Lower leg skin (tissue), 4 donors: ENCODE measurements around the gene RGS7. TPM values are rescaled to one million over a fixed set of nuclear protein-coding genes. Genes with fewer than 3 reads are reported as not detected.

Experiments used
- DNase-seq, 2 donors: peaks; one replicate each; pipeline ENCODE4 v3.0.0-alpha.2; 2019; ENCODE audit warnings: low spot score in 2 of 2
- H3K4me3 ChIP-seq: fragments of 200-600 bp; sonication (generic); 2 replicates; pipeline ENCODE4 v1.5.1; 2017; ENCODE audit warnings: mild to moderate bottlenecking, low read depth; ENCODE audit not compliant: poor library complexity, severe bottlenecking
- CTCF ChIP-seq, 3 donors: fragments of 450-650 bp; IDR thresholded peaks; one replicate each; pipeline ENCODE4 v1.5.1; 2016; ENCODE audit warnings: antibody characterized with exemption in 3 of 3, mild to moderate bottlenecking in 3 of 3, moderate library complexity in 2 of 3
- POLR2A ChIP-seq, 2 donors: fragments of 450-650 bp; IDR thresholded peaks; one replicate each; pipeline ENCODE4 v1.6.1; 2016 to 2017; ENCODE audit warnings: antibody characterized with exemption in 2 of 2, mild to moderate bottlenecking in 1 of 2, moderate library complexity in 1 of 2
- WGBS, 2 donors: methylation state at CpG; one replicate each; pipeline ENCODE4 v1.1.5; 2018; 5-methylcytosine and 5-hydroxymethylcytosine counted together
- intact Hi-C: fragments of 100-400 bp; cut with DNase I; formaldehyde crosslinking; loops from one replicate; pipeline ENCODE4 v1.15.0; 2023; ENCODE audit warnings: low total_unique reads
- total RNA-seq, 4 donors: library from RNA; depleted of rRNA; stranded (reverse); fragments of >200 nt; gene quantifications; one replicate each; pipeline ENCODE4 v1.1.0, GENCODE V29; 2016

RGS7 gene
- total RNA-seq, 4 donors from 2014 or later = not detected

- intact Hi-C loops = no loop called here
- H3K4me3 ChIP-seq = no peak overlapping the region
- no peak for DNase-seq
- WGBS, 2 donors = 64 to 65% methylated on average over 1 of the region's 1 CpG
- TF ChIP-seq POLR2A (IDR thresholded peaks at IDR 0.05) (no peak), CTCF (IDR thresholded peaks at IDR 0.05) (no peak)
Measured at GRCh38 chr1:240844486-240844885, 512.5 kb downstream of the RGS7 start.

DNA sequence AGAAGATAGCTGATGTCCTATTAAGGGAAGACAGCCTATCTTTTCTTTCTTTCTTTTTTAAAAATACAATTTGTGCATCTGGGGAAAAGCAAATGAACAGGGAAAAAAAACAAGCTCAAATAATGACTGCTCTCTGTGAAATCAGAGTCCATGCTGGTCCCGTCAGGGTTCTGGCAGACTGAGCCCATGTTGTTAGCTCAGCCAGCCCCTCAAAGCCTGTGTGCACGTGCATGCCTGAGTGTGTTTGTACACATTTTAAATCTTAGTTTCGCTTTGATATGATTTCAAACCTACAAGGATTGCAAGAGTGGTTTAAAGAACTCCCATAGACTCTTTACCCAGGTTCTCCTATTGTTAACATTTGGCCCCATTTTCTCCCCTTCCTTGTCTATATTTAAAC, 513.2 kb downstream of the RGS7 start:
- intact Hi-C loops = no loop called here
- 30 to 36% methylated on average over 3 of the region's 3 CpGs for WGBS, 2 donors
- DNase-seq = no peak
- no peak overlapping the region for H3K4me3 ChIP-seq
- TF ChIP-seq POLR2A (IDR thresholded peaks at IDR 0.05) = no peak
- no peak for TF ChIP-seq CTCF (IDR thresholded peaks at IDR 0.05)

GRCh38 chr1:240836271-240836670, 520.7 kb downstream of the RGS7 start:
- intact Hi-C loops = no loop called here
- no peak overlapping the region for H3K4me3 ChIP-seq
- WGBS, 2 donors = 75 to 78% methylated on average over 1 of the region's 1 CpG
- DNase-seq = no peak
- TF ChIP-seq CTCF (IDR thresholded peaks at IDR 0.05) = no peak
- no peak for TF ChIP-seq POLR2A (IDR thresholded peaks at IDR 0.05)

- TF ChIP-seq CTCF (IDR thresholded peaks at IDR 0.05) (no peak), POLR2A (IDR thresholded peaks at IDR 0.05) (no peak)
- no peak overlapping the region for H3K4me3 ChIP-seq
- 91 to 93% methylated on average over 9 of the region's 9 CpGs for WGBS, 2 donors
- intact Hi-C loops = no loop called here
- no peak for DNase-seq
Measured at GRCh38 chr1:240835291-240835690, 521.7 kb downstream of the RGS7 start.

DNA sequence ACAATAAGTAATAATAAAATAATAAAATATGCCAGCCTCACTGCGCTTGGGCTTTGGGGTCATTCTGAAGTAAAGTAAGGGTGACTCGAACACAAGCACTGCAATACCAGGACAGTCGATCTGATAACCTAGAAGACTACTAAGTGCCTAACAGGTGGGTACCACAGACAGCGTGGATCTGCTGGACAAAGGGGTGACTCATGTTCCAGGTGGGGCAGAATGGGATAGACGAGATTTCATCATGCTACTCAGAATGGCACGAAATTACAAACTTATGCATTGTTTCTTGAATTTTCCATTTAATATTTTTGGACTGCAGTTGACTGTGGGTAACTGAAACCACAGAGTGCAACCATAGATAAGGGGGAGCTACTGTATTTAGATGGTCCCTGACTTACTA, 523.9 kb downstream of the RGS7 start:
- DNase-seq = no peak

More for the DNA sequence above, 523.9 kb downstream of the RGS7 start:
- intact Hi-C loops = no loop called here
- H3K4me3 ChIP-seq = no peak overlapping the region
- TF ChIP-seq POLR2A (IDR thresholded peaks at IDR 0.05) = no peak
- TF ChIP-seq CTCF (IDR thresholded peaks at IDR 0.05) = no peak
- 87 to 90% methylated on average over 6 of the region's 6 CpGs for WGBS, 2 donors
